ENCODE results near the gene KASH5.

Gene KASH5

GRCh38 chr19:49403404-49404187 lies 15.5 kb downstream of the KASH5 start:
- no peak for TF ChIP-seq POLR2A (IDR thresholded peaks at IDR 0.05; ENCODE audit: low read depth, low read length)
- no peak for TF ChIP-seq POLR2AphosphoS5 (IDR thresholded peaks at IDR 0.05; ENCODE audit: low read depth, low read length)
- no peak for TF ChIP-seq TAF1 (IDR thresholded peaks at IDR 0.05; ENCODE audit: borderline replicate concordance, low read depth, low read length)
- FAIRE-seq (no peak), DNase-seq (ENCODE audit: insufficient read length) (no peak)

- DNase-seq (ENCODE audit: insufficient read length) = peak; percentile 13
- no peak for FAIRE-seq
- no peak for TF ChIP-seq POLR2A (IDR thresholded peaks at IDR 0.05; ENCODE audit: low read depth, low read length)
- TF ChIP-seq TAF1 (IDR thresholded peaks at IDR 0.05; ENCODE audit: borderline replicate concordance, low read depth, low read length) = no peak
- TF ChIP-seq POLR2AphosphoS5 (IDR thresholded peaks at IDR 0.05; ENCODE audit: low read depth, low read length) = no peak
Observed at GRCh38 chr19:49407079-49407478, 19.0 kb downstream of the KASH5 start.

GRCh38 chr19:49407482-49408015 lies 19.5 kb downstream of the KASH5 start:
- no peak for DNase-seq (ENCODE audit: insufficient read length)
- TF ChIP-seq POLR2AphosphoS5 (IDR thresholded peaks at IDR 0.05; ENCODE audit: low read depth, low read length) (no peak), TAF1 (IDR thresholded peaks at IDR 0.05; ENCODE audit: borderline replicate concordance, low read depth, low read length) (no peak), POLR2A (IDR thresholded peaks at IDR 0.05; ENCODE audit: low read depth, low read length) (no peak)

GRCh38 chr19:49408816-49409440 lies 20.9 kb downstream of the KASH5 start:
- DNase-seq (ENCODE audit: insufficient read length) = no peak
- peak; percentile 64 for FAIRE-seq
- TF ChIP-seq POLR2AphosphoS5 (IDR thresholded peaks at IDR 0.05; ENCODE audit: low read depth, low read length) (no peak), POLR2A (IDR thresholded peaks at IDR 0.05; ENCODE audit: low read depth, low read length) (no peak), TAF1 (IDR thresholded peaks at IDR 0.05; ENCODE audit: borderline replicate concordance, low read depth, low read length) (no peak)

More at GRCh38 chr19:49407482-49408015, 19.5 kb downstream of the KASH5 start:
- FAIRE-seq = no peak

GRCh38 chr19:49409441-49410029 lies 21.5 kb downstream of the KASH5 start:
- FAIRE-seq = peak; percentile 91
- TF ChIP-seq TAF1 (IDR thresholded peaks at IDR 0.05; ENCODE audit: borderline replicate concordance, low read depth, low read length) (peak; percentile 34; the same call in 1 of the 2 replicates), POLR2A (IDR thresholded peaks at IDR 0.05; ENCODE audit: low read depth, low read length) (0 out of 2 replicates have a peak, but pooled peaks have one; percentile 23), POLR2AphosphoS5 (IDR thresholded peaks at IDR 0.05; ENCODE audit: low read depth, low read length) (no peak)
- no peak for DNase-seq (ENCODE audit: insufficient read length)

GRCh38 chr19:49411681-49412326 lies 23.8 kb downstream of the KASH5 start:
- FAIRE-seq (no peak), DNase-seq (ENCODE audit: insufficient read length) (no peak)
- TF ChIP-seq POLR2A (IDR thresholded peaks at IDR 0.05; ENCODE audit: low read depth, low read length) = no peak
- TF ChIP-seq TAF1 (IDR thresholded peaks at IDR 0.05; ENCODE audit: borderline replicate concordance, low read depth, low read length) = no peak
- TF ChIP-seq POLR2AphosphoS5 (IDR thresholded peaks at IDR 0.05; ENCODE audit: low read depth, low read length) = no peak

- FAIRE-seq (no peak), DNase-seq (ENCODE audit: insufficient read length) (no peak)
- TF ChIP-seq POLR2AphosphoS5 (IDR thresholded peaks at IDR 0.05; ENCODE audit: low read depth, low read length) (no peak), POLR2A (IDR thresholded peaks at IDR 0.05; ENCODE audit: low read depth, low read length) (no peak), TAF1 (IDR thresholded peaks at IDR 0.05; ENCODE audit: borderline replicate concordance, low read depth, low read length) (no peak)
Observed at GRCh38 chr19:49413348-49413747, 25.3 kb downstream of the KASH5 start.

- DNase-seq (ENCODE audit: insufficient read length) = no peak
- TF ChIP-seq POLR2A (IDR thresholded peaks at IDR 0.05; ENCODE audit: low read depth, low read length) (no peak), TAF1 (IDR thresholded peaks at IDR 0.05; ENCODE audit: borderline replicate concordance, low read depth, low read length) (no peak), POLR2AphosphoS5 (IDR thresholded peaks at IDR 0.05; ENCODE audit: low read depth, low read length) (no peak)
- no peak for FAIRE-seq
Observed at GRCh38 chr19:49414256-49414655, 26.2 kb downstream of the KASH5 start.

- FAIRE-seq = peak; percentile 77
- DNase-seq (ENCODE audit: insufficient read length) = no peak
- no peak for TF ChIP-seq POLR2AphosphoS5 (IDR thresholded peaks at IDR 0.05; ENCODE audit: low read depth, low read length)
- no peak for TF ChIP-seq POLR2A (IDR thresholded peaks at IDR 0.05; ENCODE audit: low read depth, low read length)
- no peak for TF ChIP-seq TAF1 (IDR thresholded peaks at IDR 0.05; ENCODE audit: borderline replicate concordance, low read depth, low read length)
Observed at GRCh38 chr19:49415102-49415809, 27.2 kb downstream of the KASH5 start.

GRCh38 chr19:49415810-49416200 lies 27.8 kb downstream of the KASH5 start:
- DNase-seq (ENCODE audit: insufficient read length) (no peak), FAIRE-seq (no peak)
- TF ChIP-seq POLR2AphosphoS5 (IDR thresholded peaks at IDR 0.05; ENCODE audit: low read depth, low read length) = no peak
- TF ChIP-seq POLR2A (IDR thresholded peaks at IDR 0.05; ENCODE audit: low read depth, low read length) = no peak
- TF ChIP-seq TAF1 (IDR thresholded peaks at IDR 0.05; ENCODE audit: borderline replicate concordance, low read depth, low read length) = no peak
